Stimulated activated CD8-positive, alpha-beta memory T cell treated with anti-CD3 and anti-CD28 coated beads, Interleukin-4, amount 100 ng/mL, for 24 hours (primary cell): Measurements from ENCODE around the gene AP5B1.

ENCODE experiments used
- DNase-seq: peaks from one replicate; pipeline ENCODE4 v3.0.0-alpha.2; 2020; ENCODE audit warnings: low read depth

AP5B1 gene

DNA sequence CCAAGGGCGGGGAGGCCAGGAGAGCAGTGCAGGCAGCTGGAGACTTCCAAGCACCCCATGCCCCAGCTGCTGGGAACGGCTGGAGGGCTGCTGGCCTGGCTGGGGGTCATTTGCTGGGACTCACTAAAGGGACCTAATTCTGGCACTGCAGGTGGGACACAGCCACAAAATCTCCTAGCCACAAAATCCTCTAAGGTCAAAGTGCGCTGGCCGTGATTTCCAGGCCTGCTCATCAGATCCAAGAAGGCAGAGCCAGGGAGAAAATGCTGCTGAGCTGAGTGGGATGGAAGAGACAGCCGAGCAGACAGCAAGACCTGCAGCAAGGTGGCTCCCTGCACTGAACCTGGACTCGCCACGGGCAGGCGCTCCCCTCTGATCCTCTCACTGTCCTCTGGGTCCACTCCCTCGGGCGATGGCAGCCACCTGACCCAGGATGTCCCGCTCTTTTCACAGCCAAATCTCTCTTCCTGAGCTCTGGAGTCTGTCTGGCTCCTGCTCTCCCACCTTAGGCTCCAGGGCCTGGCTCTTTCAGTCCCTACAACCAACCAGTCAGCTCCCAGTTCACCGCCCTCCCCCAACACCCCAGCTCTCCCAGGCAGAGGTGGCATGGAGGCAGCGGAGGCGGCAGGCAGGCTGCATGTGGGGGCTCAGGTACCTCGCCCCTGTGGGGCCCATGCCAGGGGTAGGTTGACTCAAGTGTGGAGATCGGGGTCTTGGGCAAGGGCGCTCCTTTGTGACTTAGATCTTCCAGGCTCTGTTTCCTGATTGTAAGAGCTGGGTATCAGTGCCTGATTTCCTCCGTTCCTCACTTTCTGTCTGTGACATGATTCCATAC is 20.6 kb upstream of the AP5B1 start:
- no peak for DNase-seq

DNA sequence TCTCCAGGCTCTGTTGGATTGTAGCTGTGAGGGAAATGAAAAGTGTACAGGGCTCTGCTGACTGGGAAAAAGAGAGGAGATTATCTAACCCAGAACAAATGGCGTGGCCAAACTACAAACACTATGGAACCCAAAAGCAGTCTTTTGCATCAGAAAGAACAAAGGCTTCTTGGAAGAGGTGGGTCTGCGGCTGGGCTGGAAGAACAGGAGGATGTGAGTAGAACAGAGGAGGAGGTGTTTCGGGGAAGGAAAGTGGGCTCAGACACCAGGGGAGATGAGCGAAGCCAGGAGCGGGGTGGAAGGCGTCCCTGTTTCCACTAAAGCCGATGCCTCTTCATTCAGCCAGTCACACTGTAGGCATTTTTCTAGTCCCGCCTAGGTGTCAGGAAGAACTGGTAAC is 18.1 kb upstream of the AP5B1 start:
- DNase-seq, result no peak

DNA sequence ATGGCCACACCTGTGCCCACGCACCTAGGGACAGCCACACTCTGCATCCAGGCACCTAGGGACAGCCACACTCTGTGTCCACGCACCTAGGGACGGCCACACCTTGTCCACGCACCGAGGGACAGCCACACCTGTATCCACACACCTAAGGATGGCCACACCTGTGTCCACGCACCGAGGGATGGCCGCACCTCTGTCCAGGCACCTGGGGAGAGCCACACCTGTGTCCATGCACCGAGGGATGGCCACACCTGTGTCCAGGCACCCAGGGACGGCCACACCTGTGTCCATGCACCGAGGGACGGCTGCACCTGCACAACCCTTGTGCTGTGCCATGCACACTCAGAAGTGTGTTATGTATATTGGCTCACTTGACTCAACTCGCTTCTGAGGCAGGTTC is 16.9 kb upstream of the AP5B1 start:
- no peak for DNase-seq

DNA sequence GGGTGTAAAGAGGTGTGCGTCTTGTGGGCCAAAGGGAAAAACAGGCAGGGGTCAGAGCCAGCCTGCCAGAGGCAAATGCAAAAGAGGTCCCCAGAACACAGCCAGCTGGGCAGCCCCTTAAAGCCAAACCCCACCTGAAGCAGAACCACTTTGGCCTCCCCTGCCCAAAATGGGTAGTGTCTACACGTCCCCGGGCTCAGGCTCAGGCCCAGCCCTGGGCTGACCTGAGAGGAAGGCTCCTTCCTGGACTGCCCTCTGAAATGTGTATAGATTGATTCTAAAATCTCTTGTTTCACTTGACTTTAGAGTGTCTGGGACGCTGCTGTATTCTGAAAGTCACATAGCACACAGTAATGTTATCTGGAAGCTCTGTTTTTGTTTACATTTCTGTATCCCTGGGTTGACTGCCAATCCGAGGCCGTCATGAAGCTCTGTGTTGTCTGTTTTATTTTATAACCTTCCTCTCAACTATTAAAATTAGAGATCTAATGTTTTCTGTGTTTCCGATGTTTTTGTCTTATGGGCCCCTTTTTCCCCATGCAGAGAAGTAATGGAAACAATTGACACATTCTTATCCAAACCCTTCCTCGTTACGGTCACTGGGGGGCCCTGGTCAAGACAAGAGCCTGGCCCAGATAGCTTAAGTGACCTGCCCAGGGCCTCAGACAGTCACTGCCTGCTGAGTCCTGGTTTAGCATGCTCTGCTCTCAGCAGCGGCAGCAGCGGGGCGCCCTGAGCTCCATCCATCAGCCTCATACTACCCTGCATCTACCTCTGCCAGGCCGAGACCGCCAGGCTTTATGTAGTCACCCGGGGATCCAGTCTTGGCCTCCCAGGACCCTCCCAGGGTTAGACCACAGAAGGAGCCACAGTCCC is 16.2 kb upstream of the AP5B1 start:
- DNase-seq, result no peak

DNA sequence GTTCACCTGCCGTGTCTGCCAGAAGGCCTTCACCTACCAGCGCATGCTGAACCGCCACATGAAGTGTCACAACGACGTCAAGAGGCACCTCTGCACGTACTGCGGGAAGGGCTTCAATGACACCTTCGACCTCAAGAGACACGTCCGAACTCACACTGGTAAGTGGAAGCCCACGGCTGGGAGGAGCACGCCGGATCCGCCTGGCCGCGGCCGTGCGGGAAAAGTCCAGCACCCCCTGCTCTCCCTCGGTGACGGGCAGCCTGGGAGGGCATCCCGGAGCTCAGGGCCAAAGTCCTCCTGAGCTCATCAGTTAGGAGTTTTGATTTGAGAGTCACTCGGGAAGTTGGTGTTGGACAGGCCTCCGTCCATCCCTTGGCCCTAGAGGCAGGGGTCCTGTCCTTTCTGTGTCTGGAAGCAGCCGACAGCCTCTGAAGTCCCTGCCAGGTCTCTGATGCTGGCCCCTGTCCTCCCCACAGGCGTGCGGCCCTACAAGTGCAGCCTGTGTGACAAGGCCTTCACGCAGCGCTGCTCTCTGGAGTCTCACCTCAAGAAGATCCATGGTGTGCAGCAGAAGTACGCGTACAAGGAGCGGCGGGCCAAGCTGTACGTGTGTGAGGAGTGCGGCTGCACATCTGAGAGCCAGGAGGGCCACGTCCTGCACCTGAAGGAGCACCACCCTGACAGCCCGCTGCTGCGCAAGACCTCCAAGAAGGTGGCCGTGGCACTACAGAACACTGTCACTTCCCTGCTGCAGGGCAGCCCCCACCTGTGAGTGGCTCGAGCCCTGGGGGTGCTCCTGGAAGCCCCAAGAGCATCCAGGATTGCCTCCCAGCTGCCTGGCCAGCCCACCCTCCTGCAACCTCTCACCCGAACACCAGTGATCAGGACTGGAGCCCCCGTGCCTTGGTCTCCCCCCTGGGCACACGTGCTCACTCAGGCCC is 14.1 kb upstream of the AP5B1 start:
- DNase-seq, result no peak

DNA sequence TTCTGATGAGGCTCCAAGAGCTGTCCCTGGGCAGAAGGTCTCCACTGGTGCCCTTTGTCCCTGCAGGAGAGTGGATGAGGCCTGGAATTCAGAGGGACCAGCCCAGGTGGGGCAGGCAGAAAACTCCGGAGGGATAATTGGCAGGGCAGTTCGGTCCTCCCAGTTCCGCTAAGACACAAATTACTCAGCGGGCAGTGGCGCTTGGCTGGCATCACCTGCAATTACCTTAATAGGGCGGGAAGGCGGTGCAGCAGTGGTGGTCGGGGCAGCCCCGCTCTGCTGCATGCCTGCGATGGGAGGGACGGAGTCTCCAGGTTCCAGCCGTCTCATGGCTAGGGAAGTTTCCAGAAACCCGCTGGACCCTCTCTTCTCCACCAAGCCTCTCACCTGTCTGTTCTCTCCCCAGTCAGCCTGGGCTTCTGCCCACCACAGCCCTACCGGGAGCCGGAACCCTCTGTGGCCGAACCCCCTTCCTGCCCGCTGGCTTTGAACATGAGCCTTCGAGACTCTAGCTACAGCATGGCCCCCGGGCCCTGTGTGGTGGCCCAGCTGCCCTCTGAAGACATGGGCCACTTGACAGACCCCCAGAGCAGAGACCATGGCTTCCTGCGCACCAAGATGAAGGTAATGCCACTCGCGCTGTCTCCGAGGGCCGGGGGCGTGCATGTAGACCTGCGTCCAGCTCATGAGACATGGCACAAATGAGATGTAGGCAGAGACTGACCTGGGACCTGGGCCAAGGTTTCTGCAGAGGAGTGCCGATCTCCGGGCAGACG is 13.0 kb upstream of the AP5B1 start:
- DNase-seq, result no peak

DNA sequence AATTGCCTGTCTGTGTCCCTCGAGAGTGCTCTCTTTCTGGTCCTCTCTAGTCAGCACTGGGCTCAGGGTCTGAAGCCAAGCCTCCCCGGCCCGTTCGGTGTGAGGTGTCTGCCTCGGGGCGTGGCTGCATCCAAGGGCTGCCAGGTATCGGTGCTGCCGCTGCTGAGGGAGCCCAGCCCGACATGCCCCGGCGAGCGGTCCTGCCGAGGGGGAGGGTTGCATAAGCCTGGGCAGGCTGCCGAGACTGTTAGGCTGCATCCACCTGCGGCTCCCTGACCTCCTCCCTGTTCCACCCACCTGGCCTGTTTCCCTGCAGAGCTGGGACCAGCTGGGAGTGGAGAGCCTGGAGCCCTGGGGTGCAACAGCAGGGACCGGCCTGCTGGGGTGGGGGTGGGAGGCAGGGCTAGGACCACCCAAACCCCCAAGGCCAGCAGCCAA is 12.4 kb upstream of the AP5B1 start:
- DNase-seq, result no peak

DNA sequence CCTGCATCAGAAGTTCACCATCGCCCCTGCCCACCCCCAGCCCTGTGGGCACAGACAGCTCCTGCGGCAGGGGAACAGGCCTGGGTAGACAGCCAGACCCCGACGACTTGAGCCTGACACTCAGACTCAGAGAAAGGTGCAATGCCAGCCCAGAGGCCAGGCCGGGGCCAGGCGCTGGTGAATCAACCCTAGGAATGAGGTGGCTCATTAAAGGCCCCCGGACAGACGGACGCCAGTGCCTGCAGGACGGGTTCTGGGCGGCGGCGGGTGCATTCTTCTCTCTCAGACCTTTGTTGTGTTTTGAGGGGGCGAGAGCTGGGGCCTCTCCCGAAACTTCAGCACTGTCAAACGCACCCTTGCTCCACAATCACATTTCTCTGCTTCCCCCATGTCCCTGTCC is 11.7 kb upstream of the AP5B1 start:
- DNase-seq, result no peak

DNA sequence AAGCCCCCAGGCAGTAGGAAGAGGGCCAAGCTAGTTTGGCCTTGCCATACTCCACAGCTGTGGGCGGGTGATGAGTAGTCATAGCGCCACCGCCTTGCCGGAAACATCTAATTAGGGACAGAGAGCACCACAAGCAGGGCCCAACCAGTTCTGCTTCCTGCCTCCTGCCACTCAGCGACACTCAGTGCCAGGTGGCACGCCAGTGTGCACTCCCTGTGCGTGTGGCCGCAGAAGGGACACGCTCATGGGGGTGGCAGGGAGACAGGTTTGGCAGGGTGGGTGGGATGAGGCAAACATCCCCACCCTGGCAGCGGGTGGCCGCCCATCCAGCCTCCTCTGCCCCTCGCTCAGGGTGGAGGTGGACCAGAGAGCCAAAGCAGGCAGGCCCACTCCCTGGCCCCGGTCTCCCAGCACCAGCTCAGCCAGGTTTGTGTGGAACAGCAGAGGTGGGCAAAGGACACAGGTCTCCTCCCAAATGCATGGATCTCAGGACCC is 11.0 kb upstream of the AP5B1 start:
- peak; percentile 55 for DNase-seq

DNA sequence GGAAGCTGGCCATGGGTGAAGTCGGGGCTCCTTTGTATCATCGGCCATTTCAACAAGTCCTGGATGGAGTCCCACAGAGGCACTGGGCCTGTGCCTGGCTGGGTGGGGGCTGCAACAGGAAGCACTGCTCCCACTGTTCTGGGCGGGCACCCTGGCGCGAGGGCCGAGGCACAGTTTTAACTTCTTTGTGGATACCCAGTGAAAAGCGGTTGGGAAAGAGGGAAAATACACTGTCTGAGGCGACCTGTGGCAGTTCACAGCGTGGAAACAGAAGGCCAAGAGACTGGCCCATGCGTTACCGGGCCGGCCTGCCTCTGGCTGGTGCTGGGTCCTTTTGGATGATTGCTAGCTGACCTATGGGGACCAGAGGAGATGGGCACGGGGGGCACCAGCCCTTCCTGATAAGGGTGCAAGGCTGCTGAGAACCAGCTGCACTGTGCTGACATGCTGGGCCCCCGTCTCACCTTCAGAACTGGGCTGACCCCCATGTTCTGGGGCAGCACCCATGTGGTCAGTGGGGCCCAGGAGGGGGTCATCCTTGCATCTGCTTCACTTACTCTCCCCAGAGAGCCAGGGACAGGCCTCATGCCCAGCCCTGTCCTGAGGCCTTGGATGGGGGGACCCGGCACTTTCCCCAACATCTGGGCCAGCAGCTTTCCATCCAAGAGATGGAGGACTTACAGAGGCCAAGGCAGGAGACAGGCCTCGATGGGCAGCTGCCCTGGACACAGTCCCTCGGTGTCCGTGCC is 10.3 kb upstream of the AP5B1 start:
- DNase-seq, result no peak

DNA sequence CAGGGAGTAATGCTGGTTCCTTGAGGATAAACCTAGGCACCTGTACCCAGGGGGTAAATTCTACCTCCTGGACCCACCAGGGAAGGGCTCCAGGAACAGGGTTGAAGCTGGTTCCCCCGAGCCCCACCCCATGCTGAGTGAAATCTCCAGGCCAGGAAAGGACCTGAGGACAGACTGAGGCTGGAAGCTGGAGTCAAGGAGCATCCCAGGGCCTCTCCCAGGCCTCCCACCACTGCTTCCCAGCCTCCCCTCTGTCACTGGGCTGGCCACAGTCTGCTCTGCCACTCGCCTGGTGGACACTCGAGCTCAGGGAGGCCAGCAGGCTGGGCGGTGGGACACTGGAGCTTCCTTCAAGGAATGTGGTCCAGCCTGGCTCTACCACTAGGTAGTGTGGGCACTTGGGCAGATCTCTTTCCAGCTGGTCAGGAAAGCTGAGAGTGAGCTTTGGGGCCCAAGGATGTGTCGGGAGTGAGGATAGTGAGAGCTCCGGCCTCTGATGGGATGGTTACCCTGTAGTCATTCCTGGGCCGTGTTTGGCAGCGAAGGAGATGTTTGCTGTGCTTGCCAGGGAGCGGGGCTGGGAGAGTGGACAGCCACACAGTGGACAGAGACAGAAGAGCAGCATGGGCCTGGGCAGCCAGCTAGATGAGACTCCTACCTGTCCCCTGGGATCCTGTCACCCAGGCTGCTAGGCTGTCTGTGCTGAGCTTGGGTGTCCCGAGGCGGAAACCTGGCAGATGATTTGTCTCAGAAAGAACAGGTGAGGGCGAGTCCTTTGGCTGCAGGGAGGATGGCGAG is 9.5 kb upstream of the AP5B1 start:
- no peak for DNase-seq

DNA sequence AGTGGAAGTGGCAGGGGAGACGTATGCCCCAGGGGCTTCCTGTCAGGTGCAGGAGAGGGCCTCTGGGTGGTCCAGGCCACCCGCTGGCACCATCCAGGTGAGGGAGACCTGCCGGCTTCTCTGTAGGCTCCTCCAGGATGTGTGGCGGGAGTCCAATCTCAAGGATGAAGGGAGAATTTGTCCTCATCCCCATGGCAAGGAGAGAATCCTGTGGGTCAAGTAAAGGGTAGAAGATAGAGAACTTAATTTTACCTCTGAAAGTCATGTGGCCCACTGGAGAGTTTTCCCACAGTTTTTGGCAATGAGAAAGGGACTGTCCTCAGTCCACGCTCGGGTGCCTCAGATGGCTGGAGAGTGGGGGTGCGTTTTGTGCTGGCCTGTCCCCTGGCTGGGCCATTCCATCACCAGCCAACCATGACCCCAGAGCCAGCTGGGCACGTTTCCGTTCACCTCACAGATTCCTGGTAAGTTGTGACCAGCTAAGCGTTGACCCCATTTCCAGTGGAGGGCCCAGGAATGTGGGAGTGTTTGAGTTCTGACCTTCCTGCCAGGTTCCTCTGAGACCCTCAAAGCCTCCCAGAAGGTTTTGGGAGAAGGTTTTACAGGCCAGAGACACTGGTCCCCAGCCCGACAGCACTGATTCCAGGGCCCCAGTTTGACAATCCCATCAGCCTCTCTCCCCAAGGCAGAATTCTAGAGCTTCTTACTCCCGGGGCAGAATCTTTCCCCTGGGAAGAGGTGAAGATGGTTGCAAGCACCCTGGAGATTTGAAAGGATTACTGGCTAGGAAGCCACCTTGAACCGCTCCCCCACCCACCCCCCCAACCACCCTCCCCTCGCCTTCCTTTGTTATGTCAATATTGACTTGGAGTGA is 8.7 kb upstream of the AP5B1 start:
- DNase-seq, result no peak

DNA sequence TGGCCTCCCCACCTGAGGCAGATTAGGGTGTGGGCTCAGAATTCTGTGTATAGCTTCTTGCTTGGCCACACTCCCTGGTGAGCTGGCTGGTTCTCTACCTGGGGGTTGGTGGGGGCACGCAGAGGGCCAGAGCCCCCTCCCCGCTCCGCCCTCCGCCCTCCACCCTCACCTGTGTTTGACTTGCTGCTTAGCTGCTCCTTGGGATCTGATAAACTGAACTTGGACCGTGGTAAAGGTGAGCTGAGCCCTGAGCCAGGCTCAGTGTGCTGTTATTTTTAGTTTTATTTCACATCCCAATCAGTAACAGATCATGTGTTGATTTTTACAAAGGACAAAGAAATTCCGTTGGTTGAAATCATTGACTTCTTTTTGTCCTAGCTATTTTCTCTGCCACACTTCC is 8.0 kb upstream of the AP5B1 start:
- no peak for DNase-seq

DNA sequence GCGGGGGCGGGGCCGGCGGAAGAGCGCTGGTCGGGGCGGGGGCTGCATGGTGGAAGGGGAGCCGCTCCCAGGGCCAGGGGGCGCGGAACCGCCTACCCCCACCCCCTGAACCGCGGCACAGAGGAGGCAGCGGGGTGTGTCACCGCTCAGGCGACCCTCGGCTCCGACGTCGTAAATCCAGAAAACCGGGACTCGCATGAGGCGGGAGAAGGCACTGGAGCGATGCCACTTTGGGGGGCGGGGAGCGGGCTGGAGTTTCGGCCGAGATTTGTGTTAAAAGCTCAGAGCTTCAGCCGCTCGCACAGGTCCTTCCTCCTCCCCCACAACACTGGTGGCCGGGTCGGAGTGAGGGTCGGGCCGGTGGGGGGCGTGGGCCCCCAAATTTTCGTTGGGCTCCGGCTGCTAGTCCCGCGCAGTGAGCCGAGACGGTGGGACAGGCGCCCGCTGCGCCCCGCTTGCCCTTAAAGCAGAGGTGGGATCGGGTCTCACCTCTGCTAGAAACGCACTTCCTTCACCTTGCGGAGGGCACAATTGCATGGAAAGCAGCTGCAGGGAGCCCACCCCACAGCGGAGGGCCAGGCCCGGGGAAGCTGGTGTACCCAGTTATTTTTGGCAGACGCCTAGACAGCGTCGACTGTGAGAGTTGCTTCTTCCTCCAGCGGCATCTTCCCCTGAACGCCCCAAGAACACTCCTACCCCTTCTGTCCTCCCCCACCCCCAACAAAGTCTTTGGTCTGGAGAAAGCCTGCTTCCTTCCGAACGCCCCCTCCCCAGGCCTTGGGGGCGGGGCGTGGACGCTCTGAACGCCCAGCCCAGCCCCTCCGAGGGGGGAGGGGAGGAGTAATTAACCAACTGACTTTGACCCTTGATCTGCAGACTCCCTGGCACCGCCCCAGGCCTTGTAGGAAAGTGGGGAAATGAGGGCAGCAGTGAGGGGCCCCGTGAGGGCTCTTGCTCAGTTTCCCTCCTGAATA is 7.2 kb upstream of the AP5B1 start:
- DNase-seq, result no peak

DNA sequence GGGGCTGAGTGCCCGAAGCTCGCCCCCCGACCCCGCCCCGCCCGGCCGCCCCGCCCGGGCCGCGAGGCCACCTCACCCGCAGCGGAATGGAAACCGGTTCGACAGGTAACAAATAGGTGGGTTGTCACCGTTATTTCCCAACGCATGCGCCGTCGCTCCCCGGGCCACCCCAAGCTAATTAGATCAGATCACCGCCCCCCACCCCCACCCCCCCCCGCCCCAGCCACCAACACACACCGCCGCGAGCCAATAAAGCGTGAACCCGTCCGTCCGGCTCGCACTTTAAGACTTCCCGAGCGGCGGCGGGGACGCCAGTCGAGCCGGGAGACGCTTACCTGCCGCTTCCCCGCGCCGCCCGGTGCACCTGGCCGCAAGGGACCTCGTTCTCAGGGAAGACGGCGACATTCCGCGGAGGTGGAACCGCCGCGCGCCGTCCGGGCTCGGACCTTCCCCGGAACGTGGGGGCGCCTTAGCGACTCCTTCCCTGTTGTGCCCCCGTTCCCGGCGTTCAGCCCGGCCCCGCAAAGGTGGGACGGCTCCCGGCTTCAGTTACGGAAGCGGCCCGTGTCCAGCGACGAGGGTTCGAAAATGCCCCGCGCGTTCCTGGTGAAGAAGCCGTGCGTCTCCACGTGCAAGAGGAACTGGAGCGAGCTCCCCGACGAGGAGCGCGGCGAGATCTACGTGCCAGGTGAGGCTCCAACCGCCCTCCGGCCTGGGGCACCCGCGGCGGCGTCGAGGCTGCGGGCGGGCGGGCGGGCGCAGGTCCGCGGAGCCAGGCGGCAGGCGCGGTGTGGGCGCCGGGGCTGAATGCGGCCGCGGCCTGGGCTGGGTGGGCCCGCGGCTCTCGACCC is 6.2 kb upstream of the AP5B1 start, which contains the start of gene OVOL1:
TSS of gene OVOL1 (plus strand) at position 278 of the 851 bp plus-strand sequence. CDS start at position 589, 311 bp downstream.
- DNase-seq, result no peak
